ENCODE results near the gene PNPLA1. TPM values are rescaled to one million over a fixed set of nuclear protein-coding genes. Genes with fewer than 3 reads are reported as not detected.

Gene PNPLA1
- total RNA-seq, 1 donor from 2014 or later, result not detected

GRCh38 chr6:36317623-36318022 lies 47.8 kb downstream of the PNPLA1 start:
- Histone ChIP-seq H3F3A (ENCODE audit: low read depth) (no peaks in the 10 kb centered on the region), H2AFZ (replicated peaks) (no peak overlapping the region), H3K36me3 (no peaks in the 10 kb centered on the region), H4K20me1 (ENCODE audit: low read depth) (no peaks in the 10 kb centered on the region), H3K27me3 (no peaks in the 10 kb centered on the region), H3K4me2 (no peak overlapping the region), H3K4me3 (no peak overlapping the region), H3K9ac (no peak overlapping the region), H3K9me3 (ENCODE audit: low read depth) (no peaks in the 10 kb centered on the region), H3K27ac (no peak overlapping the region), H3K4me1 (peaks cover 27% of the 10 kb centered on the region), H3K79me2 (ENCODE audit: low read depth) (no peaks in the 10 kb centered on the region)
- Mint-ChIP-seq H3K27ac (no peak overlapping the region), H3K4me1 (peaks cover 19% of the 10 kb centered on the region), H3K27me3 (ENCODE audit: insufficient read depth, low read depth) (peaks cover 12% of the 10 kb centered on the region), H3K36me3 (no peaks in the 10 kb centered on the region), H3K9me3 (no peaks in the 10 kb centered on the region), H3K4me3 (no peak overlapping the region)
- TF ChIP-seq EZH2phosphoT487 (IDR thresholded peaks at IDR 0.05), result no peak
- TF ChIP-seq EZH2 (IDR thresholded peaks at IDR 0.05), result no peak
- no peak for TF ChIP-seq CTCF (IDR thresholded peaks at IDR 0.05)
- DNase-seq (ENCODE audit: low spot score), result no peak

GRCh38 chr6:36318690-36319435 lies 49.0 kb downstream of the PNPLA1 start:
- Histone ChIP-seq H3K4me3 (no peak overlapping the region), H2AFZ (replicated peaks) (no peak overlapping the region), H3K79me2 (ENCODE audit: low read depth) (no peaks in the 10 kb centered on the region), H3K36me3 (no peaks in the 10 kb centered on the region), H3K27ac (no peak overlapping the region), H3K4me1 (peaks cover 25% of the 10 kb centered on the region), H3K9ac (no peak overlapping the region), H3K9me3 (ENCODE audit: low read depth) (no peaks in the 10 kb centered on the region), H3F3A (ENCODE audit: low read depth) (no peaks in the 10 kb centered on the region), H3K4me2 (peak overlapping the region; percentile 38), H3K27me3 (no peaks in the 10 kb centered on the region), H4K20me1 (ENCODE audit: low read depth) (no peaks in the 10 kb centered on the region)
- H3K36me3 Mint-ChIP-seq, result no peaks in the 10 kb centered on the region
- peak; percentile 23 for DNase-seq (ENCODE audit: low spot score)
- H3K27ac Mint-ChIP-seq, result no peak overlapping the region
- no peaks in the 10 kb centered on the region for H3K9me3 Mint-ChIP-seq
- H3K4me3 Mint-ChIP-seq, result no peak overlapping the region
- H3K27me3 Mint-ChIP-seq (ENCODE audit: insufficient read depth, low read depth), result peaks cover 16% of the 10 kb centered on the region
- H3K4me1 Mint-ChIP-seq, result peaks cover 30% of the 10 kb centered on the region
- TF ChIP-seq EZH2 (IDR thresholded peaks at IDR 0.05), result no peak
- no peak for TF ChIP-seq CTCF (IDR thresholded peaks at IDR 0.05)
- TF ChIP-seq EZH2phosphoT487 (IDR thresholded peaks at IDR 0.05), result no peak

GRCh38 chr6:36319436-36319762 lies 49.5 kb downstream of the PNPLA1 start:
- Mint-ChIP-seq H3K27me3 (ENCODE audit: insufficient read depth, low read depth) (peaks cover 16% of the 10 kb centered on the region), H3K4me3 (no peak overlapping the region)

More at GRCh38 chr6:36319436-36319762, 49.5 kb downstream of the PNPLA1 start:
- Histone ChIP-seq H3K9ac (no peak overlapping the region), H4K20me1 (ENCODE audit: low read depth) (no peaks in the 10 kb centered on the region), H3K36me3 (no peaks in the 10 kb centered on the region), H3K4me1 (peaks cover 23% of the 10 kb centered on the region), H3K4me2 (peak overlapping the region; percentile 38), H3K27ac (no peak overlapping the region), H3K4me3 (no peak overlapping the region), H3F3A (ENCODE audit: low read depth) (no peaks in the 10 kb centered on the region), H3K27me3 (no peaks in the 10 kb centered on the region), H2AFZ (replicated peaks) (no peak overlapping the region), H3K9me3 (ENCODE audit: low read depth) (no peaks in the 10 kb centered on the region), H3K79me2 (ENCODE audit: low read depth) (no peaks in the 10 kb centered on the region)
- no peak overlapping the region for H3K27ac Mint-ChIP-seq
- TF ChIP-seq CTCF (IDR thresholded peaks at IDR 0.05) (no peak), EZH2 (IDR thresholded peaks at IDR 0.05) (no peak), EZH2phosphoT487 (IDR thresholded peaks at IDR 0.05) (no peak)
- no peaks in the 10 kb centered on the region for H3K36me3 Mint-ChIP-seq
- peaks cover 30% of the 10 kb centered on the region for H3K4me1 Mint-ChIP-seq
- H3K9me3 Mint-ChIP-seq, result no peaks in the 10 kb centered on the region
- peak; percentile 30 for DNase-seq (ENCODE audit: low spot score)

Data from neural progenitor cell (in vitro differentiated cells).